ENCODE data around the gene EVI5. TPM values are rescaled to one million over a fixed set of nuclear protein-coding genes. Genes with fewer than 3 reads are reported as not detected.

EVI5 gene
- total RNA-seq, 4 donors from 2014 or later: 16.3 to 135 (median 33.7) TPM

DNA sequence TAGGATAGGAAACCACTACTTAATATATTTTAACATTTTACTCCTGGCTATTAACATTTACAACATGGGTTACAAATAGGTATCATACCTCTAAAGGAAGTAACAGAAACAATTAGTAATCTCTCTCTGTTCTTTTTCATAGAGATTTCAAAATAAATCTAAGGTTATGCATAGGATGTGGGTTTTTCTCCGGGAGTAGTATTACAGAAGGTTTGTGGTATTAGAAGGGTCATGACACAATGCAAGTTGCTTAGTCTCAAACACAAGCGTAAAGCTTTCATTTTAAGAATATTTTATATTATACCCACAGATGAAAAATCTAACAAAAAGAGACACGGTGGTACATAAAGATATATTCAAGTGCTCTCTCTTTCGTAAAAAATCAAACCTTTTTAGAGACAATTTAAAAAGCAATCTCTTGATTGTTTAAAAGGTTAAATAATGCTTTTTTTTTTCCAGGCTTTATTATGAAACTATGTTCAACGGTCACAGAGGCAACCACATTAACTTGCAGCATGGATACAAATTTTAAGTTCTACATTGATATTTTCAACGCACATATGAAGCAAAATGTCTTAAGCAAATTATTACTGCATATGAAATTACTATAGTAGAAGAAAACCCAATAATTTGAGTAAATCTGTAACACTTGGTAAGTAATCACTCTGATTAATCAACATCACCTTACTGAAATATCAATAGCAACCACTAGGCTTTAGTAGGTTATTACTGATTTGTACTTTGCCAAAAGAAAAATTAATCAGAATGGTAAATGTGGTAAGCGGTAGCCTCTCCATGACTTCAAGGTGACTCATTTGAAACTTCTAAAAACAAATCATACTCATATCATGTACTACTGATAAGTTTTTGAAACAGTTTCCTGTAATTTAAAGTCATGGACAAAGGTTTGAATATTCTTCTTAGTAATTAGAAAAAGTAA is 200.8 kb downstream of the EVI5 start:
- Histone ChIP-seq H3K27ac (peak overlapping the region in 3 of 4 donors; percentile 5 to 42 (median 37)), H3K27me3 (no peaks in the 10 kb centered on the region), H3K36me3 (no peaks in the 10 kb centered on the region), H3K4me3 (no peak overlapping the region), H3K9me3 (no peaks in the 10 kb centered on the region), H3K4me1 (no peaks in the 10 kb centered on the region)
- DNase-seq: no peak
- TF ChIP-seq POLR2A (IDR thresholded peaks at IDR 0.05) (no peak), CTCF (IDR thresholded peaks at IDR 0.05) (peak in 3 of 6 experiments; percentile 9 to 30 (median 16))

DNA sequence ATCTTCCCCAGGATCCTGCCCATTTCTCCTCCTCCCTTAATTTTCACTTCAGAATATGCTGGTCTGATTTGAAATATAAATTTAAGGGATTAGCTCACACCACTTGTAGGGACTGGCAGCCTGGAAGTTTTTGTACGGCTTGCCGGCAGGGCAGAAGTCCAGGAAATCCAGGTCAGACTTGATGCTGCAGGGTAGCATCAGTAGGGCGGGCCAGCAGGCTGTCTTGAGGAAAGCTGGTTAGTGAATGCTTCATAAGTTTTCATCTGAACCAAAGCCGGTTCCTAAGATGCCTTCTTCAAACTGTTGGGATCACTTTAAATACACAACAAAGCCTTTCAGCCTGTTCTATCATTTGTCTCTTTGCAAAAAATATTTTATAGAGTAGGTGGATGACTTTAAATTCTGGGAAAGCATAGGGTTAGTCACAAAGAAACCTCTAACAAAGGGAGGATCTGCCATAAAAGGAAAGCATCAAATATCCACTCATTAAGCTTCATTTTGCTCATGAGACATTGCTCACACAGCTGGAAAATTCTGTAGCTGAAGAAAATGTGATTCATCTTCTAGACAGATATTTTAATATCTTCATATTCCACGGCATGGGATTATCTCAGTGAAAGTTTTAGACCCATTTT is 207.5 kb downstream of the EVI5 start:
- TF ChIP-seq CTCF (IDR thresholded peaks at IDR 0.05): no peak
- TF ChIP-seq POLR2A (IDR thresholded peaks at IDR 0.05): no peak
- H3K9me3 ChIP-seq: no peaks in the 10 kb centered on the region
- H3K27ac ChIP-seq: no peak overlapping the region
- H3K27me3 ChIP-seq: no peaks in the 10 kb centered on the region
- H3K36me3 ChIP-seq: no peaks in the 10 kb centered on the region
- no peak for DNase-seq
- no peak overlapping the region for H3K4me3 ChIP-seq
- no peaks in the 10 kb centered on the region for H3K4me1 ChIP-seq

DNA sequence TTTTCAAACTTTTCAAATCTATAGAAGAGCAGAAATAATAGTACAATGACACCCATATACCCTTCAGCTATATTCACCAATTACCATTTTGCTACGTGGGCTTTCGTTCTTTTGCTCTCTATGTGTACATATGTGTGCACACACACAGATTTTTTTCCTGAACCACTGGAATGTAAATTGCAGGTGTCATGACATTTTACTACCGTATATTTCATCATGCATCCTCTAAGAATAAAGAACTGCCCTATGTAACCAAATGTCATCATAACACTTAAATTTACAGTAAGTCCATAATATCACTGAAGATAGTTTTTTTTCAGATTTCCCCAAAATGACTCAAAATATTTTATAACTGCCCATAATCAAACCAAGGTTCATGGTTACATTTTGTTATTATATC is 209.8 kb downstream of the EVI5 start:
- Histone ChIP-seq H3K27ac (no peak overlapping the region), H3K9me3 (no peaks in the 10 kb centered on the region), H3K36me3 (no peaks in the 10 kb centered on the region), H3K4me1 (no peaks in the 10 kb centered on the region), H3K27me3 (no peaks in the 10 kb centered on the region), H3K4me3 (no peak overlapping the region)
- DNase-seq: no peak
- TF ChIP-seq CTCF (IDR thresholded peaks at IDR 0.05) (no peak), POLR2A (IDR thresholded peaks at IDR 0.05) (no peak)

- H3K27me3 ChIP-seq: no peaks in the 10 kb centered on the region
- no peak overlapping the region for H3K4me3 ChIP-seq
- no peaks in the 10 kb centered on the region for H3K9me3 ChIP-seq
Measured at GRCh38 chr1:92572520-92572919, 212.4 kb downstream of the EVI5 start.

GRCh38 chr1:92571578-92571977 is 213.3 kb downstream of the EVI5 start:
- TF ChIP-seq CTCF (IDR thresholded peaks at IDR 0.05) (no peak), POLR2A (IDR thresholded peaks at IDR 0.05) (no peak)
- no peak overlapping the region for H3K27ac ChIP-seq
- no peak for DNase-seq
- no peaks in the 10 kb centered on the region for H3K27me3 ChIP-seq
- H3K9me3 ChIP-seq: no peaks in the 10 kb centered on the region
- no peaks in the 10 kb centered on the region for H3K36me3 ChIP-seq
- H3K4me3 ChIP-seq: no peak overlapping the region
- H3K4me1 ChIP-seq: no peaks in the 10 kb centered on the region

More at GRCh38 chr1:92572520-92572919, 212.4 kb downstream of the EVI5 start:
- Histone ChIP-seq H3K36me3 (no peaks in the 10 kb centered on the region), H3K4me1 (no peaks in the 10 kb centered on the region), H3K27ac (no peak overlapping the region)
- TF ChIP-seq CTCF (IDR thresholded peaks at IDR 0.05): no peak
- no peak for TF ChIP-seq POLR2A (IDR thresholded peaks at IDR 0.05)
- DNase-seq: no peak

Data from Peyer's patch (tissue), 4 donors.